Fibroblast of villous mesenchyme (primary cell): ENCODE results near the gene COL8A2. TPM values are rescaled to one million over a fixed set of nuclear protein-coding genes. Genes with fewer than 3 reads are reported as not detected.

Experiments used
- DNase-seq: peaks from one replicate; pipeline ENCODE4 v3.0.0-alpha.2; 2010; ENCODE audit warnings: low read depth
- H3K4me3 ChIP-seq: 2 replicates; pipeline ENCODE4 v1.5.1; 2011; ENCODE audit warnings: low read depth, mild to moderate bottlenecking, low read length
- CTCF ChIP-seq: IDR thresholded peaks from 2 replicates; pipeline ENCODE4 v1.5.1; 2012; ENCODE audit warnings: low read depth, mild to moderate bottlenecking, low read length; ENCODE audit not compliant: insufficient read depth
- total RNA-seq: library from RNA; depleted of rRNA; stranded (reverse); fragments of >200 nt; gene quantifications from 2 replicates; pipeline ENCODE4 v1.2.3, GENCODE V29; 2012

COL8A2 gene
- total RNA-seq, 1 donor = 4.7 TPM

- H3K4me3 ChIP-seq = no peak overlapping the region
- TF ChIP-seq CTCF = no peak
- no peak for DNase-seq
Measured at GRCh38 chr1:36135796-36136195, 10.8 kb upstream of the COL8A2 start.

DNA sequence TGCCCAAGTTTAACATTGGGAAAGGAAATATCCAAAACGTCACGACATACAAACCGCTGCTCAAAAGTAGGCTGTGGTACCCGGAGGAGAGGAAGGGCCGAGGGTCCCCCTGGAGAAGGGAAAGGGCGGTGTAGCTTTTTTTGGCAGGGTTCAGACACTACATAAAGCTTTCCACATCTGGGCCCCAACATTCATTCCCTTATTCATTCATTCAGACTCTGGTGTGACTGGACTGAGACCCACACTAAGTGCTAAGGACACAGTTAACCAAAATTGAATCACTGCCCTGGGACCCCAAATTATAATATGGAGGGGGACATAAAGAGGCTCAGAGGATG is 10.3 kb upstream of the COL8A2 start:
- no peak for TF ChIP-seq CTCF
- DNase-seq = no peak
- H3K4me3 ChIP-seq = no peak overlapping the region

GRCh38 chr1:36134505-36135329 is 9.7 kb upstream of the COL8A2 start:
- peak; percentile 80 for TF ChIP-seq CTCF
- H3K4me3 ChIP-seq = no peak overlapping the region
- peak; percentile 67 for DNase-seq

DNA sequence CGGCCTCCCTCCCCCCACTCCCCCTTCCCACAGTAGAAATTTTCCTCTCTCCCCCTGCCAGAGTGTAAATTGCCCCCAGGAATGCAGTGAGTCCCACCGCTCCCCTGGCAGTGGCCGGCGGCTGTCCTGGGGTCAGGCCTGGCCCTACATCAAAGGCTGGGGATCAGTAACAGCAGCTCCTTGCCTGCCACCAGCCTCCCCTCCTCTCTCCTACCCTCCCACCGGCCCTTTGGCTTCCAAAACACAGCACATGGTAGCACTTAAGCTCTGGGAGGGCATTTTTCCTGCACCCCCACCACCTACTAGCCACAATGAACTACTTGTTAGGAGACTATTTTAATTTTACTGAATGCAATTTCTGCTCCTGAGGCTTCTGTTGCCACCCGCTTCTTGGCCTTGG is 9.0 kb upstream of the COL8A2 start:
- TF ChIP-seq CTCF = no peak
- no peak overlapping the region for H3K4me3 ChIP-seq
- DNase-seq = no peak

GRCh38 chr1:36133484-36133883 is 8.5 kb upstream of the COL8A2 start:
- DNase-seq = peak; percentile 97
- no peak overlapping the region for H3K4me3 ChIP-seq
- TF ChIP-seq CTCF = no peak

GRCh38 chr1:36132029-36132428 is 7.0 kb upstream of the COL8A2 start:
- H3K4me3 ChIP-seq = no peak overlapping the region
- no peak for TF ChIP-seq CTCF
- no peak for DNase-seq

DNA sequence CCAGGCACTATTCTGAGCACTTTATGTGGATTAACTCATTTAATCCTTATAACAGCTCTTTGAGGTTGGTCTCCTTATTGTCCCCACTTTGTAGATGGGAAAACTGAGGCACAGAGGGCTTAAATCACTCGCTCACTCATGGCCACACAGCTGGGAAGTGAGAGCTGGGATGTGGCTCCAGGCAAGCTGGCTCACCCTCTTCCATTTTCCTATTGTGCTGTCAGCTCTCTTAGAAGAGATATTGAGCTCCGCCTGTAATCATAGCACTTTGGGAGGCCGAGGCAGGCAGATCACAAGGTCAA is 3.8 kb upstream of the COL8A2 start:
- no peak for DNase-seq
- H3K4me3 ChIP-seq = no peak overlapping the region
- TF ChIP-seq CTCF = no peak
